Stomach smooth muscle (tissue), 2 donors: ENCODE measurements around the gene LTBP1.
"Not testable (repeated sequence)": the region's sequence is repeated elsewhere in the genome, so short reads cannot be mapped to it uniquely, and the experiment has no call there.

Experiments used
- H3K27ac ChIP-seq: one replicate; pipeline ENCODE4 v1.7.0; 2013; ENCODE audit warnings: mild to moderate bottlenecking, low read length, inconsistent platforms
- H3K27me3 ChIP-seq, 2 donors: one replicate each; pipeline ENCODE4 v1.7.0; 2013; ENCODE audit warnings: low read length in 2 of 2; ENCODE audit not compliant: insufficient read depth in 2 of 2, control insufficient read depth in 1 of 2
- H3K36me3 ChIP-seq, 2 donors: one replicate each; pipeline ENCODE4 v1.7.0; 2013; ENCODE audit warnings: low read length in 2 of 2; ENCODE audit not compliant: control insufficient read depth in 2 of 2, insufficient read depth in 2 of 2
- H3K4me1 ChIP-seq: one replicate; pipeline ENCODE4 v1.7.0; 2013; ENCODE audit warnings: low read length; ENCODE audit not compliant: control insufficient read depth, insufficient read depth
- H3K4me3 ChIP-seq, 2 donors: one replicate each; pipeline ENCODE4 v1.7.0; 2013; ENCODE audit warnings: low read length in 2 of 2
- H3K9ac ChIP-seq, 2 donors: one replicate each; pipeline ENCODE4 v1.7.0; 2013; ENCODE audit warnings: low read length in 2 of 2, mild to moderate bottlenecking in 1 of 2
- H3K9me3 ChIP-seq, 2 donors: one replicate each; pipeline ENCODE4 v1.7.0; 2013; ENCODE audit warnings: low read length in 2 of 2; ENCODE audit not compliant: control insufficient read depth in 2 of 2
- donor health status: healthy.
- donor health status: Pancreatic carcinoma.

Gene LTBP1

GRCh38 chr2:32918774-32919173 is 28.0 kb upstream of the LTBP1 start:
- Histone ChIP-seq H3K36me3 (no peaks in the 10 kb centered on the region), H3K27me3 (no peaks in the 10 kb centered on the region), H3K9ac (no peak overlapping the region), H3K9me3 (no peaks in the 10 kb centered on the region), H3K27ac (no peak overlapping the region), H3K4me1 (no peaks in the 10 kb centered on the region), H3K4me3 (no peak overlapping the region)

- not testable (repeated sequence) for H3K36me3 ChIP-seq
Observed at GRCh38 chr2:32919901-32920300, 26.9 kb upstream of the LTBP1 start.

GRCh38 chr2:32921486-32921885 is 25.3 kb upstream of the LTBP1 start:
- H3K27ac ChIP-seq, H3K4me1 ChIP-seq, H3K9me3 ChIP-seq, H3K4me3 ChIP-seq, H3K9ac ChIP-seq, H3K36me3 ChIP-seq, H3K27me3 ChIP-seq: not testable (repeated sequence)

More at GRCh38 chr2:32919901-32920300, 26.9 kb upstream of the LTBP1 start:
- not testable (repeated sequence) for H3K9me3 ChIP-seq, H3K4me3 ChIP-seq, H3K27ac ChIP-seq, H3K27me3 ChIP-seq, H3K4me1 ChIP-seq, H3K9ac ChIP-seq

GRCh38 chr2:32922501-32922900 is 24.3 kb upstream of the LTBP1 start:
- no peaks in the 10 kb centered on the region for H3K27me3 ChIP-seq
- H3K27ac ChIP-seq, result no peak overlapping the region
- H3K9ac ChIP-seq, result no peak overlapping the region
- no peak overlapping the region for H3K4me3 ChIP-seq
- no peaks in the 10 kb centered on the region for H3K9me3 ChIP-seq
- no peaks in the 10 kb centered on the region for H3K36me3 ChIP-seq
- H3K4me1 ChIP-seq, result peaks cover 2% of the 10 kb centered on the region

DNA sequence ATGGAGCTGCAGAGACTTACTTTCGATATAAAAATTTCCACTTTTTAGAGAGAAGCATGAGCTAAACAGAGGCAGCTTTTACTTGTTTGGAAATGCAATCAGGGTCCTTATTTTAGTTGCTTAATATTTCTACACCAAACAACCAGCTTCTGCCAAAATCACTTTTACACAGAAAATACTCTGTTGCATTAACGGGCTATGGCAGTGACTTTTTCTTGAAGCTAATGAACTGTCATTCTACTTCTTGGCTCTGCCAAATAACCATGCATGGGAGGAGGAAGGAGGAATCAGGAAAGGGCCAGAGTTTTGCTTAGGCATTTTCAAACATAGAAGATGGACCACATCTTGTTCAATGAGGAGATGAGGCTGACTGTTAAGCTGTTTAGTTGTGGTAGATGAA is 23.6 kb upstream of the LTBP1 start:
- Histone ChIP-seq H3K4me3 (no peak overlapping the region), H3K9ac (no peak overlapping the region), H3K9me3 (no peaks in the 10 kb centered on the region), H3K36me3 (no peaks in the 10 kb centered on the region), H3K4me1 (peaks cover 2% of the 10 kb centered on the region), H3K27me3 (no peaks in the 10 kb centered on the region), H3K27ac (no peak overlapping the region)

GRCh38 chr2:32925283-32925815 is 21.4 kb upstream of the LTBP1 start:
- H3K4me1 ChIP-seq, result peaks cover 2% of the 10 kb centered on the region
- no peaks in the 10 kb centered on the region for H3K36me3 ChIP-seq
- H3K27me3 ChIP-seq, result no peaks in the 10 kb centered on the region
- H3K9ac ChIP-seq, result no peak overlapping the region
- no peak overlapping the region for H3K4me3 ChIP-seq
- no peaks in the 10 kb centered on the region for H3K9me3 ChIP-seq
- no peak overlapping the region for H3K27ac ChIP-seq

DNA sequence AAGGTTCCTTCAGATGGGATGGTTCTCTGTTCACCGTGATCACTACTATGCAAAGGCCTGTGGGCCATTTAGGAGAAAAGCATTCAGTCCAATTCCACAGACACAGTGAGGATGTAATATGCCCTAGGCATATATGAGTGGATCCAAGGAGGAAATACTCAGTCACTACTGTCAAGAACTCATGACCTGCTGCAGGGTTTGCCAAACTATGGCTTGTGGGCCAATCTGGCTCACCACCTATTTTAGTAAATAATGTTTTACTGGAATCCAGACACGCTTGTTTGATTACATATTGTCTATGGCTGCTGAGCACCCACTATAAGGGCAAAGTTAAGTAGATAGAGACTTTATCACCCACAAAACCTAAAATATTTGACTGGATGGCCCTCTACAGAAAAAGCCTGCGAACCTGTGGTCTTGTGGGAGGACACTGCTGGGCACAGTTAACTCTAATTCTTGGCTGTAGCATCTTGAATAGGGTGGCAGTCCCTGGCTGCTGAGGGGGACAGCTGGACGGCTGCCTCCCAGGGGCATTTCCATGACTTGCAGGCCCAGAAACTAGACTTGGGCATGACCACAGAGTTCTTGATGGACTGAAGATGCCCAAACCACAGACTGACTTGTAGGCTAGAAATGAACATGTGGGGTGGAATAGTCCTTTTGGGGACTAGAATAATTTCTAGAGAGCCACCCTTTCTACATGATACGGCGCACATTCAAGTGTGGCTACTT is 20.6 kb upstream of the LTBP1 start:
- no peak overlapping the region for H3K9ac ChIP-seq
- no peaks in the 10 kb centered on the region for H3K36me3 ChIP-seq
- H3K4me1 ChIP-seq, result peaks cover 2% of the 10 kb centered on the region
- H3K27ac ChIP-seq, result no peak overlapping the region
- H3K9me3 ChIP-seq, result no peaks in the 10 kb centered on the region
- H3K27me3 ChIP-seq, result no peaks in the 10 kb centered on the region
- H3K4me3 ChIP-seq, result no peak overlapping the region

- Histone ChIP-seq H3K9ac (no peak overlapping the region), H3K27ac (no peak overlapping the region), H3K4me3 (no peak overlapping the region), H3K9me3 (no peaks in the 10 kb centered on the region), H3K27me3 (no peaks in the 10 kb centered on the region), H3K4me1 (peaks cover 2% of the 10 kb centered on the region), H3K36me3 (no peaks in the 10 kb centered on the region)
Observed at GRCh38 chr2:32926708-32927084, 20.1 kb upstream of the LTBP1 start.

DNA sequence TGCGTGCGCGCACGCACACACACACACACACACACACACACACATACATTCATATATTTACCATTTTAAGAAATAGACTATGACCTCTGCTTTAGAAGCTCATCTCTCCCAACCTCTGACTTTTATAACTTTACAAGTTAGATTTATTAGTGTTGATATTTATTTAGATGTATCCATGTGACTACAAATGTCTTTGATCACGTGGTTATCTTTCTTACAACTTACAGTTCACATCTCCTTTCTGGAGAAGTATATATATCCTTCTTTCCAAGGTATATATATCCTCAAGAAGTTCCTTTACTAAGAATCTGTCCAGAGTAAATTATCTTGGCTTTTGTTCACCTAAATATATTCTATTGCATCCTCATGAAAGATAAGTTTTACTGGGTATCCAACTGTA is 16.3 kb upstream of the LTBP1 start:
- no peaks in the 10 kb centered on the region for H3K27me3 ChIP-seq
- H3K36me3 ChIP-seq, result no peaks in the 10 kb centered on the region
- no peak overlapping the region for H3K9ac ChIP-seq
- H3K4me1 ChIP-seq, result peaks cover 2% of the 10 kb centered on the region
- H3K4me3 ChIP-seq, result no peak overlapping the region
- H3K27ac ChIP-seq, result no peak overlapping the region
- no peaks in the 10 kb centered on the region for H3K9me3 ChIP-seq

- H3K27ac ChIP-seq, result no peak overlapping the region
- peaks cover 2% of the 10 kb centered on the region for H3K4me1 ChIP-seq
- no peak overlapping the region for H3K9ac ChIP-seq
- H3K4me3 ChIP-seq, result no peak overlapping the region
- no peaks in the 10 kb centered on the region for H3K36me3 ChIP-seq
- no peaks in the 10 kb centered on the region for H3K9me3 ChIP-seq
- H3K27me3 ChIP-seq, result peaks cover 0 to 2% of the 10 kb centered on the region in 2 donors
Observed at GRCh38 chr2:32931519-32931918, 15.2 kb upstream of the LTBP1 start.

GRCh38 chr2:32931945-32932709 is 14.6 kb upstream of the LTBP1 start:
- Histone ChIP-seq H3K9ac (no peak overlapping the region), H3K4me1 (no peaks in the 10 kb centered on the region), H3K9me3 (no peaks in the 10 kb centered on the region), H3K27ac (no peak overlapping the region), H3K4me3 (no peak overlapping the region), H3K36me3 (no peaks in the 10 kb centered on the region), H3K27me3 (peaks cover 0 to 2% of the 10 kb centered on the region in 2 donors)
